Fibroblast of lung (primary cell): ENCODE results near the gene MVP. TPM values are rescaled to one million over a fixed set of nuclear protein-coding genes. Genes with fewer than 3 reads are reported as not detected.

ENCODE experiments used
- DNase-seq, 2 donors: peaks; one replicate each; pipeline versions ENCODE4 v3.0.0 to v3.0.0-alpha.2; 2010; ENCODE audit warnings: low read depth in 2 of 2
- H2AFZ ChIP-seq: 2 replicates; pipeline ENCODE4 v1.5.1; 2012; ENCODE audit warnings: low read length, control low read depth, inconsistent platforms
- H3K27ac ChIP-seq: 2 replicates; pipeline ENCODE4 v1.5.1; 2011; ENCODE audit warnings: low read length, control low read depth; ENCODE audit not compliant: insufficient read depth
- H3K27me3 ChIP-seq: 2 replicates; pipeline ENCODE4 v1.5.1; 2011; ENCODE audit warnings: mild to moderate bottlenecking, low read length; ENCODE audit not compliant: control insufficient read depth, insufficient read depth
- H3K36me3 ChIP-seq: 2 replicates; pipeline ENCODE4 v1.5.1; 2011; ENCODE audit warnings: low read length; ENCODE audit not compliant: control insufficient read depth, insufficient read depth
- H3K4me1 ChIP-seq: 2 replicates; pipeline ENCODE4 v1.5.1; 2011; ENCODE audit warnings: low read length; ENCODE audit not compliant: control insufficient read depth, insufficient read depth; ENCODE audit errors: extremely low read depth
- H3K4me2 ChIP-seq: 2 replicates; pipeline ENCODE4 v1.5.1; 2011; ENCODE audit warnings: low read length, control low read depth; ENCODE audit not compliant: insufficient read depth; ENCODE audit errors: extremely low read depth
- H3K4me3 ChIP-seq, 4 experiments: fragments of 200-600 bp in 1 of 4; sonication (generic) in 1 of 4; replicated peaks in 1 of 4; 2 replicates each; pipeline ENCODE4 v1.5.1; 2011 to 2016; ENCODE audit warnings: low read length in 4 of 4, low read depth in 3 of 4, mild to moderate bottlenecking in 3 of 4, control low read depth in 2 of 4, inconsistent platforms in 1 of 4, mixed read lengths in 1 of 4; ENCODE audit not compliant: insufficient read depth in 1 of 4; ENCODE audit errors: control extremely low read depth in 1 of 4
- H3K79me2 ChIP-seq: 2 replicates; pipeline ENCODE4 v1.5.1; 2012; ENCODE audit warnings: mild to moderate bottlenecking, low read length, inconsistent platforms; ENCODE audit not compliant: control insufficient read depth, insufficient read depth
- H3K9ac ChIP-seq: 2 replicates; pipeline ENCODE4 v1.5.1; 2011; ENCODE audit warnings: mild to moderate bottlenecking, low read length, control low read depth; ENCODE audit not compliant: insufficient read depth
- H3K9me3 ChIP-seq: 2 replicates; pipeline ENCODE4 v1.5.1; 2012; ENCODE audit warnings: low read depth, low read length; ENCODE audit not compliant: control insufficient read depth, insufficient read depth
- H4K20me1 ChIP-seq: 2 replicates; pipeline ENCODE4 v1.5.1; 2011; ENCODE audit warnings: low read length; ENCODE audit not compliant: control insufficient read depth, insufficient read depth; ENCODE audit errors: extremely low read depth
- EZH2 ChIP-seq: IDR thresholded peaks from 2 replicates; pipeline ENCODE4 v1.5.1; 2012; ENCODE audit warnings: low read length, control low read depth, mild to moderate bottlenecking; ENCODE audit errors: missing control alignments
- polyA plus RNA-seq, 2 donors: library from polyadenylated mRNA; depleted of rRNA in 1 of 2; stranded (reverse) in 1 of 2; unstranded in 1 of 2; fragments of >200 nt; gene quantifications; 2 replicates each; pipeline ENCODE4 v1.2.1, GENCODE V29; 2011 to 2012; ENCODE audit warnings: missing spikeins in 1 of 2
- total RNA-seq: library from RNA; depleted of rRNA; stranded (reverse); fragments of >200 nt; gene quantifications from 2 replicates; pipeline ENCODE4 v1.2.1, GENCODE V29; 2014
- TF ChIP-seq, protein P1 (sequence below), 2 donors: IDR thresholded peaks in 1 of 2; conservative IDR thresholded peaks in 1 of 2; 1 replicate in 1 of 2; 2 replicates in 1 of 2; pipeline ENCODE4 v1.5.1; 2011 to 2012; ENCODE audit warnings: low read length in 2 of 2, control low read depth in 1 of 2, inconsistent platforms in 1 of 2, low read depth in 1 of 2, mild to moderate bottlenecking in 1 of 2

The MVP gene
- total and polyA plus RNA-seq, 2 donors (not counting 1 experiment from before 2014, with no cell fraction given), result 208 to 518 TPM

DNA sequence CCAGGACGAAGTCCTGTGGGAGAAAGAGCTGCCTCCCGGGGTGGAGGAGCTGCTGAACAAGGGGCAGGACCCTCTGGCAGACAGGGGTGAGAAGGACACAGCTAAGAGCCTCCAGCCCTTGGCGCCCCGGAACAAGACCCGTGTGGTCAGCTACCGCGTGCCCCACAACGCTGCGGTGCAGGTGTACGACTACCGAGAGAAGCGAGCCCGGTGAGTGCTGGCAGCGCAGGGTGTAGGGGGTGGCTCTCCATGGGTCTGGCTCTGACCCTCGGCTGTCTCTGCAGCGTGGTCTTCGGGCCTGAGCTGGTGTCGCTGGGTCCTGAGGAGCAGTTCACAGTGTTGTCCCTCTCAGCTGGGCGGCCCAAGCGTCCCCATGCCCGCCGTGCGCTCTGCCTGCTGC lies 21.4 kb downstream of the MVP start:
- no peak for DNase-seq
- TF ChIP-seq, protein P1, sequence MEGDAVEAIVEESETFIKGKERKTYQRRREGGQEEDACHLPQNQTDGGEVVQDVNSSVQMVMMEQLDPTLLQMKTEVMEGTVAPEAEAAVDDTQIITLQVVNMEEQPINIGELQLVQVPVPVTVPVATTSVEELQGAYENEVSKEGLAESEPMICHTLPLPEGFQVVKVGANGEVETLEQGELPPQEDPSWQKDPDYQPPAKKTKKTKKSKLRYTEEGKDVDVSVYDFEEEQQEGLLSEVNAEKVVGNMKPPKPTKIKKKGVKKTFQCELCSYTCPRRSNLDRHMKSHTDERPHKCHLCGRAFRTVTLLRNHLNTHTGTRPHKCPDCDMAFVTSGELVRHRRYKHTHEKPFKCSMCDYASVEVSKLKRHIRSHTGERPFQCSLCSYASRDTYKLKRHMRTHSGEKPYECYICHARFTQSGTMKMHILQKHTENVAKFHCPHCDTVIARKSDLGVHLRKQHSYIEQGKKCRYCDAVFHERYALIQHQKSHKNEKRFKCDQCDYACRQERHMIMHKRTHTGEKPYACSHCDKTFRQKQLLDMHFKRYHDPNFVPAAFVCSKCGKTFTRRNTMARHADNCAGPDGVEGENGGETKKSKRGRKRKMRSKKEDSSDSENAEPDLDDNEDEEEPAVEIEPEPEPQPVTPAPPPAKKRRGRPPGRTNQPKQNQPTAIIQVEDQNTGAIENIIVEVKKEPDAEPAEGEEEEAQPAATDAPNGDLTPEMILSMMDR (conservative IDR thresholded peaks at IDR 0.05 in 1 of 2, IDR thresholded peaks at IDR 0.05 in 1 of 2; ENCODE audit: low read depth in 1 of 2, low read length in 2 of 2), result no peak
- no peak for TF ChIP-seq EZH2
- Histone ChIP-seq H3K36me3 (peaks cover 54% of the 10 kb centered on the region), H3K27ac (no peak overlapping the region), H3K4me1 (no peaks in the 10 kb centered on the region), H3K79me2 (no peaks in the 10 kb centered on the region), H3K9me3 (no peaks in the 10 kb centered on the region), H4K20me1 (no peaks in the 10 kb centered on the region), H3K27me3 (no peaks in the 10 kb centered on the region), H2AFZ (no peak overlapping the region), H3K4me2 (no peak overlapping the region), H3K4me3 (no peak overlapping the region), H3K9ac (no peak overlapping the region)

DNA sequence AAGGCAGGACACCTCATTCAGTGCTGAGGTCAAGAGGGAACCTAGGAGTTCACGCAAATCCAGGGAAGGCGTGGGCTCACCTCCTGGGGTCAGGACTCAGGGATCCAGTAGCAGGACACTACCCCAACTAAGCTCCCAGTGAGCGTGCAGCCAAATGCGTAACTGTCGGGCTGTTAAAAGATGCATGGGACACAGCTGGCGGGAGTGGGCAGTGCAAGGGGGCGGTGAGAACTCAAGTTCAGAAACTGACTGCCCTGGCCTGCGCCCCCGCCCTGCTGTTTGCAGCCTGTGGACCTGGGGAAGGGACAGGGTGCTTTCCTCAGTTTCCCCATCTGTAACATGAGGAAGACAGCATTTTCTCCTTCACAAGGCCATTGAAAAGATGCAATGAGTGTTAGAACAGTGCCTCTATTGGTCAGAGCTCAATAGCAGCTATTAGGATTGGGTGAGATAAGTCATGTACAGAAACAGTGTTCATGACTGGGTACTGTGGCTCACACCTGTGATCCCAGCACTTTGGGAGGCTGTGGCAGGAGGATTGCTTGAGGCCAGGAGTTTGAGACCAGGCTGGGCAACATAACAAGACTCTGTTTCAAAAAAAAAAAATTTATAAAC lies 22.6 kb downstream of the MVP start:
- H4K20me1 ChIP-seq, result no peaks in the 10 kb centered on the region
- H3K4me1 ChIP-seq, result no peaks in the 10 kb centered on the region
- TF ChIP-seq, protein P1 (conservative IDR thresholded peaks at IDR 0.05 in 1 of 2, IDR thresholded peaks at IDR 0.05 in 1 of 2; ENCODE audit: low read depth in 1 of 2, low read length in 2 of 2), result no peak
- no peak for TF ChIP-seq EZH2
- no peak overlapping the region for H3K4me3 ChIP-seq
- no peak overlapping the region for H3K9ac ChIP-seq
- H3K79me2 ChIP-seq, result no peaks in the 10 kb centered on the region
- no peak overlapping the region for H3K4me2 ChIP-seq
- H2AFZ ChIP-seq, result no peak overlapping the region
- H3K27me3 ChIP-seq, result no peaks in the 10 kb centered on the region
- peaks cover 53% of the 10 kb centered on the region for H3K36me3 ChIP-seq
- no peak overlapping the region for H3K27ac ChIP-seq
- DNase-seq, result no peak
- H3K9me3 ChIP-seq, result no peaks in the 10 kb centered on the region

DNA sequence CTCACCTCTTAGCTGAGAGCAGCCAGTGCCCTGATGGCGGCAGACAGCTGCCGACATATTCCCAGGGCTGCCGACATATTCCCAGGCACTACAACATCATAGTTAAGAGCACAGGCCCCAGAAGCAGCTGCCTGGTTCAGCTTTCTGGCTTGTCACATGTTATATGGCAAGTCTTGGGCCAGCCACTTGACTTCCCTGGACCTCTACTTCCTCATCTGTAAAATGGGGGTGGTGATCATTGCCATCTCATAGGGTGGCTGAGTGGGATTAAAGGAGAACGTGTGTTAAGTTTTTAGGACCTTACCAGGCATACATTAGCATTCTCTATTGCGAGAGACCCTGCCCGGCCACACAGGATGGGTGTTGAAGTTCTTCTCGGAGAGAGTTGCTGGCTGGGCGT lies 23.7 kb downstream of the MVP start:
- Histone ChIP-seq H3K79me2 (no peaks in the 10 kb centered on the region), H4K20me1 (no peaks in the 10 kb centered on the region), H3K4me2 (no peak overlapping the region), H3K9me3 (no peaks in the 10 kb centered on the region), H3K27ac (no peak overlapping the region), H3K4me3 (no peak overlapping the region), H2AFZ (no peak overlapping the region), H3K36me3 (peaks cover 59% of the 10 kb centered on the region), H3K4me1 (no peaks in the 10 kb centered on the region), H3K27me3 (no peaks in the 10 kb centered on the region), H3K9ac (no peak overlapping the region)
- DNase-seq, result no peak
- TF ChIP-seq EZH2, result no peak
- TF ChIP-seq, protein P1 (conservative IDR thresholded peaks at IDR 0.05 in 1 of 2, IDR thresholded peaks at IDR 0.05 in 1 of 2; ENCODE audit: low read depth in 1 of 2, low read length in 2 of 2), result no peak
